GM12865 (cell line): Measurements from ENCODE around the gene EXTL2.

Experiments
- DNase-seq: peaks from one replicate; pipeline ENCODE4 v3.0.0; 2010; ENCODE audit warnings: low read depth
- H3K4me3 ChIP-seq: 2 replicates; pipeline ENCODE4 v1.5.1; 2011; ENCODE audit warnings: mild to moderate bottlenecking, low read depth, low read length, control low read depth
- TF ChIP-seq, protein P1 (sequence below): IDR thresholded peaks from 2 replicates; pipeline ENCODE4 v1.5.1; 2011; ENCODE audit warnings: low read length, control low read depth, low read depth, inconsistent platforms; ENCODE audit not compliant: insufficient read depth; ENCODE audit errors: missing control alignments

The EXTL2 gene, protein sequence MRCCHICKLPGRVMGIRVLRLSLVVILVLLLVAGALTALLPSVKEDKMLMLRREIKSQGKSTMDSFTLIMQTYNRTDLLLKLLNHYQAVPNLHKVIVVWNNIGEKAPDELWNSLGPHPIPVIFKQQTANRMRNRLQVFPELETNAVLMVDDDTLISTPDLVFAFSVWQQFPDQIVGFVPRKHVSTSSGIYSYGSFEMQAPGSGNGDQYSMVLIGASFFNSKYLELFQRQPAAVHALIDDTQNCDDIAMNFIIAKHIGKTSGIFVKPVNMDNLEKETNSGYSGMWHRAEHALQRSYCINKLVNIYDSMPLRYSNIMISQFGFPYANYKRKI

DNA sequence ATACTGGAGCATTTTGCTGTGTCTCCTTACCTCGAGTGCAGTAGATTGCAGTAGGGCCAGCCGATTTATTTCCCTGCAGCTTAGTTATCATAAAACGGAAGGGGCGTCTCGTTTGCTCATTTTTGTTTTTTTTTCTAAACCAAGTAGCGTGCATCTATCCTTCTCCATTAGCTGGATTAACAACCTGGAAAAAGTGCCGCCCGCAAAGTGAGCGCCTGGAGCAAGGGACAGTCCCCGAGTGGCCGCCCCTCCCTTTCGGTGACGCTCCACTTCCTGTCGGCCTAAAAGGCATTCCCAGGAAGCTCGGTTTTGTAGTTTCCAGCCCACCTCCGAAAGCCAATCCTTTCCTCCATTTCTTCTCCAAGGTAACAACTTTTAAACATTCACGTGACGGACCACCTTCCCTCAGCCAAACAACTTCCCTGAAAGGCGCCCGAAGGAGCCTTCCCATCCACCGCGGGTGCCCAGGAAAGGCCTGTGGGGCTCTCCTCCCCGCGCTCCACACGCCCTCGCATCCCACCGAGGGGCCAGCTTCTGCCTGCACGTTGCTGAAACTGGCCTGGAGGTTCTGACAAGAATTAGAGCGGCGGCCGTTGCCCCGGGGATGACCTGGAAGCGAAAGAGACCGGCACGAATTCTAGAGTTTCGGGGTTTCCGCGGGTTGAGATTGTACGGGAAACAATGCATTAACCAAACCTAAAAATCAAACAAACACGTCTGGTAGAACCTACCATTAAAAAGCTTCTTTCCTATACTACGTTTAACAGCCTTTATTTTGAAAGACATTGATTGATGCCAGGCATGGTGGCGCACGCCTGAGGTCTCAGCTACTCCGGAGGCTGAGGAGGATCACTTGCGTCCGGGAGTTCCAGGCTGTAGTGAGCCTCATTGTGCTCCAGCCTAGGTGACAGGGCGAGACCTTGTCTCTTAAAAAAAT is at the start of gene EXTL2:
Gene EXTL2 (minus strand): TSS at position 240 of the 937 bp plus-strand sequence. CDS start 6,085 bp downstream, outside the sequence.
- peak within 1 kb of the TSS; percentile 64 for H3K4me3 ChIP-seq
- peak; percentile 75 for DNase-seq
- TF ChIP-seq, protein P1, sequence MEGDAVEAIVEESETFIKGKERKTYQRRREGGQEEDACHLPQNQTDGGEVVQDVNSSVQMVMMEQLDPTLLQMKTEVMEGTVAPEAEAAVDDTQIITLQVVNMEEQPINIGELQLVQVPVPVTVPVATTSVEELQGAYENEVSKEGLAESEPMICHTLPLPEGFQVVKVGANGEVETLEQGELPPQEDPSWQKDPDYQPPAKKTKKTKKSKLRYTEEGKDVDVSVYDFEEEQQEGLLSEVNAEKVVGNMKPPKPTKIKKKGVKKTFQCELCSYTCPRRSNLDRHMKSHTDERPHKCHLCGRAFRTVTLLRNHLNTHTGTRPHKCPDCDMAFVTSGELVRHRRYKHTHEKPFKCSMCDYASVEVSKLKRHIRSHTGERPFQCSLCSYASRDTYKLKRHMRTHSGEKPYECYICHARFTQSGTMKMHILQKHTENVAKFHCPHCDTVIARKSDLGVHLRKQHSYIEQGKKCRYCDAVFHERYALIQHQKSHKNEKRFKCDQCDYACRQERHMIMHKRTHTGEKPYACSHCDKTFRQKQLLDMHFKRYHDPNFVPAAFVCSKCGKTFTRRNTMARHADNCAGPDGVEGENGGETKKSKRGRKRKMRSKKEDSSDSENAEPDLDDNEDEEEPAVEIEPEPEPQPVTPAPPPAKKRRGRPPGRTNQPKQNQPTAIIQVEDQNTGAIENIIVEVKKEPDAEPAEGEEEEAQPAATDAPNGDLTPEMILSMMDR, result no peak

DNA sequence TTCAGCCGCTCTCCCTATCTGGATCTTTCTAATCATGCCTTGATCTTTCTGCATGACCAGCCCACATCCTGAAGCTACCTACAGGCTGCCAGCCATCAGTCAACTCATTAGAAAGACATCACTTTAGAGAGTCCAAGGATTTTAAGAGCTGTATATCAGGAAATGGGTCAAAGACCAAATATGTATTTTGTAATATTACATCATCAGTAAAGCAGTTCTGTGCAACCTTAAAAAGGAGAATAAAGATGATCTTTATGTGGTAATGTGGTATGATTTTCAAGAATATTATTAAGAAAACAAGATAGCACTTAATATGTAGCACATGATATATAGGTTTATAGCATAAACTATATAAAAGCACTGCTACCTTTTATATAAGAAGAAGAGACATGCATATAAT is 48.9 kb upstream of the EXTL2 start:
- TF ChIP-seq, protein P1, result no peak
- H3K4me3 ChIP-seq, result no peak overlapping the region
- no peak for DNase-seq

DNA sequence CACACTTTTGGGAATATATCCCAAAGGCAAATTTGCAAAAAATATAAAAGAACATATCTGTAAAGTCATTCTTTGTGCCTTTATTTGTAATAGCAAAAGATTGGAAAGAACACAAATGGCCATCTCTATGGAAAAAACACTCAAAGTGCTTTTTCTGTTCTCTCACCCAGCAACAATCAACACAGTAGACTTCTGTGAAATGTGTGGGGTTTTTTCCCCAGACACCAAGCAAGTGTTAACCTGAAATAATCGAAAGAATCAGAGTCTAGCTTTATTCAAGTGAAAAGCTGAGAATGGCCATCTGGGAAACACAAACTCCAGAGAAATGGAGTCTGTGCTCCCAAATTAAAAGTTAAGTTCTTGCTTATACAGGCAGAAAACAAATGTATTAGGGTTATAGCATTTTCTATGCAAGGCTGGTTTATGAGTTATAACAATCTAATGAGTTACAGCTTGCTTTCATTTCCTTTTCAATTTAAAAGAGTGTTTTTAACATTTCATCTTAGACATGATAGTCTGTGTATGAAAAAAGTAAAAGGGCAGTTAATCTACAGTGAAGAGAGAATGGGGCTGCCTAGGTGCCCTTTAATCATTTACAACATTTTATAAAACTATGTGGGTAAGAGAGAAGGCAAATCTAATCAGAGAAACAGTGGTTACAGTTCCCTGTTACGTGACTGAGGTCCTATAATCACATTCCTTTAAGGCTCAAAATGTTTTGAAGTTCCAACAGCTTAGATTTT is 47.8 kb upstream of the EXTL2 start:
- TF ChIP-seq, protein P1, result no peak
- no peak for DNase-seq
- H3K4me3 ChIP-seq, result no peak overlapping the region

DNA sequence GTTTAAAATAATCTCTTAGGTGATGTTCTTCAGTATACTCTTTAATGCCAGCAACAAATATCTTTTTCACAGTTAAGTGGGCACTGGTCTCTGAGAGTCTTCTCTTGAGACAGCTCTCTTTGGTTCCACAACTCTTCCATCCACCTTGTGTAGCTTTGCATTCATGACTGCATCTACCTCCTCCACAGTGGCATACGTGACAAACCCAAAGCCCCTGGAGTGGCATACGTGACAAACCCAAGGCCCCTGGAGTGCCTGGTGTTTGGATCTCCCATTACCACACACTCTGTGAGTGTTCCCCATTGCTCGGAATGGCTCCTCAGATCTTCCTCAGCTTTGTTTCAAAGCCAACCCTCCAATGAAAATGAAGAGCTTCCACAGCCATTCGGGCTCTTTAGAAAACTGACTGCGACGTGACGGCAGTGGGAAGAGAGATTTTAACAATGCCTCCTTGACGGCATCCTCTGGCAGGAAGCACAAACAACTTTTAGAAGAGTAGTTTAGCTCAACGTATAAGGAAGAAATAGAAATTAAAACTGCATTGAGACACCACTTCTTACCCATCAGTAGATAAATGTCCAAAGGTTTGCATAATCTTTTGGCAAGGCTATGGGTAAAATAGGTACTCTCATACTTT is 47.1 kb upstream of the EXTL2 start:
- TF ChIP-seq, protein P1, result no peak
- H3K4me3 ChIP-seq, result no peak overlapping the region
- no peak for DNase-seq

DNA sequence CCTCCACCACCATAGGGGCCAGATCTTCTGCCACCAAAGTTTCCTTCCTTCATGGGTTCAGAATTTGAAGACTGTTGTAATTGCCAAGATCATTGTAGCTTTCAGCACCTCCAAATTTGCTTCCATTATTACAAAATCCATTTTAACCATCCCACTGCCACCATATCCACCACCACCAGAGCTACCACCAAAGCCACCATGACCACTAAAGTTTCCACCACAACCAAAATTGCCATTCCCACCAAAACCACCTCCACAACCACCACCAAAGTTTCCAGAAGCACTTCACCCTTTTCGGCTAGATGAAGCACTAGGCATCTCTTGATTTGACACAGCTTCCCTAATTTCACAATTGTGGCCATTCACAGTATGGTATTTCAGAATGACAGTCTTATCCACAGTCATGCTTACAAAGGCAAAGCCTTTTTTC is 46.5 kb upstream of the EXTL2 start:
- H3K4me3 ChIP-seq, result no peak overlapping the region
- TF ChIP-seq, protein P1, result no peak
- peak; percentile 24 for DNase-seq
